22Rv1 (cell line): Measurements from ENCODE around the gene ZNF516.

ENCODE experiments used
- H3K27ac ChIP-seq: fragments of 450-650 bp; 2 replicates; pipeline ENCODE4 v1.5.1; 2017
- CTCF ChIP-seq: fragments of 450-650 bp; IDR thresholded peaks from 2 replicates; pipeline ENCODE4 v1.5.1; 2017; ENCODE audit warnings: mild to moderate bottlenecking
- ZFX ChIP-seq: fragments of 450-650 bp; IDR thresholded peaks from 2 replicates; pipeline ENCODE4 v1.6.1; 2017; ENCODE audit warnings: antibody characterized with exemption, borderline replicate concordance

The ZNF516 gene

GRCh38 chr18:76369791-76370190 is 125.3 kb downstream of the ZNF516 start:
- no peak overlapping the region for H3K27ac ChIP-seq
- no peak for TF ChIP-seq CTCF

GRCh38 chr18:76368976-76369375 is 126.1 kb downstream of the ZNF516 start:
- no peak overlapping the region for H3K27ac ChIP-seq
- TF ChIP-seq CTCF: no peak
- TF ChIP-seq ZFX: no peak

- TF ChIP-seq ZFX (no peak), CTCF (no peak)
- no peak overlapping the region for H3K27ac ChIP-seq
Observed at GRCh38 chr18:76368271-76368670, 126.8 kb downstream of the ZNF516 start.

- TF ChIP-seq CTCF: no peak
- no peak overlapping the region for H3K27ac ChIP-seq
Observed at GRCh38 chr18:76367168-76368125, 127.6 kb downstream of the ZNF516 start.

DNA sequence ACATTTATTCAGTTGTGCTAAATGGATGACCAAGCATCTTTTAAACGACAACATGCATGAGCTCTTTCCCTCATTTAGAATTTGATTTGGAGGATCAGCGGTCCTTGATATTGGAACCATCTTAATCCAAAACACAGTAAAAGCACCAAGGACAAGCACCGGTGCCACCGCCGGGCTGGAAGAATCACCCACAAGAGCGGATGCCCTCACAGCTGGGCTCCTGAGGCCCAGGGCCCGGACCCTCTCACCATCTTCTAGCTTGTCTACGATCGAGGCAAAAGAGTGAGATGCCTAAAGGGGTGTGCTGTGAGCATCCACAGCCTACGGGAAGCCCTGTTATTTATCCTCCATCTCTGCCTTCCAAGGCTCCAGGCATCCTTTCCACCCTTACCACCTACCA is 129.5 kb downstream of the ZNF516 start:
- no peak overlapping the region for H3K27ac ChIP-seq
- TF ChIP-seq ZFX (no peak), CTCF (no peak)

- no peak overlapping the region for H3K27ac ChIP-seq
- TF ChIP-seq ZFX (no peak), CTCF (no peak)
Observed at GRCh38 chr18:76364282-76365259, 130.5 kb downstream of the ZNF516 start.
